ENCODE measurements around the gene MRPL53. TPM values are rescaled to one million over a fixed set of nuclear protein-coding genes. Genes with fewer than 3 reads are reported as not detected.

The MRPL53 gene
- total and polyA plus RNA-seq, 2 of the 13 experiments (the other 11 are each of a cell fraction or from before 2014, with no cell fraction given), result 34.3 to 51.9 TPM

- TF ChIP-seq GTF2F1 (IDR thresholded peaks at IDR 0.05; ENCODE audit: low read length) (no peak), SKI (IDR thresholded peaks at IDR 0.05; ENCODE audit: partially characterized antibody) (peak; percentile 67), ZNF207 (IDR thresholded peaks at IDR 0.05; ENCODE audit: borderline replicate concordance) (no peak), NR1H2 (CRISPR knock-in tag; IDR thresholded peaks at IDR 0.05; ENCODE audit: borderline replicate concordance, low read depth) (peak; percentile 62; the same call in 1 of the 2 replicates), ZNF597 (CRISPR knock-in tag; IDR thresholded peaks at IDR 0.05) (no peak), HIVEP1 (CRISPR knock-in tag; IDR thresholded peaks at IDR 0.05) (peak; percentile 98), SATB2 (CRISPR knock-in tag; IDR thresholded peaks at IDR 0.05) (no peak), ZFP91 (CRISPR knock-in tag; IDR thresholded peaks at IDR 0.05; ENCODE audit: borderline replicate concordance) (peak; percentile 87; the same call in 1 of the 2 replicates), LBX2 (CRISPR knock-in tag; IDR thresholded peaks at IDR 0.05; ENCODE audit: borderline replicate concordance) (no peak), THYN1 (CRISPR knock-in tag; IDR thresholded peaks at IDR 0.05; ENCODE audit: borderline replicate concordance, low read depth) (no peak), FOXC1 (CRISPR knock-in tag; IDR thresholded peaks at IDR 0.05; ENCODE audit: borderline replicate concordance) (peak; percentile 38; the same call in 1 of the 2 replicates), DPF2 (CRISPR knock-in tag; IDR thresholded peaks at IDR 0.05; ENCODE audit: borderline replicate concordance, low read depth) (peak; percentile 69; the same call in 1 of the 2 replicates), ZNF556 (CRISPR knock-in tag; IDR thresholded peaks at IDR 0.05; ENCODE audit: borderline replicate concordance) (peak; percentile 67; the same call in 1 of the 2 replicates), FOXP4 (CRISPR knock-in tag; IDR thresholded peaks at IDR 0.05) (peak; percentile 69), ZSCAN20 (CRISPR knock-in tag; IDR thresholded peaks at IDR 0.05; ENCODE audit: borderline replicate concordance) (peak; percentile 71), FOXK2 (IDR thresholded peaks at IDR 0.05) (no peak), IRF9 (CRISPR knock-in tag; IDR thresholded peaks at IDR 0.05; ENCODE audit: borderline replicate concordance) (no peak; the same call in 1 of the 2 replicates), RAD21 (CRISPR knock-in tag; IDR thresholded peaks at IDR 0.05) (peak; percentile 66), ZNF33A (CRISPR knock-in tag; IDR thresholded peaks at IDR 0.05; ENCODE audit: borderline replicate concordance) (no peak), RNF2 (conservative IDR thresholded peaks at IDR 0.05; ENCODE audit: low read depth) (peak; percentile 31; the same call in 1 of the 2 replicates), MYNN (CRISPR knock-in tag; IDR thresholded peaks at IDR 0.05; ENCODE audit: low read depth) (peak; percentile 31; the same call in 1 of the 2 replicates), REL (CRISPR knock-in tag; conservative IDR thresholded peaks at IDR 0.05) (peak; percentile 90), HMGA1 (CRISPR knock-in tag; conservative IDR thresholded peaks at IDR 0.05) (no peak)
Measured at GRCh38 chr2:74440378-74441169, 31.9 kb downstream of the MRPL53 start (continued).

All from HepG2 (cell line).